Measurements from ENCODE around the gene GGT5.

DNA sequence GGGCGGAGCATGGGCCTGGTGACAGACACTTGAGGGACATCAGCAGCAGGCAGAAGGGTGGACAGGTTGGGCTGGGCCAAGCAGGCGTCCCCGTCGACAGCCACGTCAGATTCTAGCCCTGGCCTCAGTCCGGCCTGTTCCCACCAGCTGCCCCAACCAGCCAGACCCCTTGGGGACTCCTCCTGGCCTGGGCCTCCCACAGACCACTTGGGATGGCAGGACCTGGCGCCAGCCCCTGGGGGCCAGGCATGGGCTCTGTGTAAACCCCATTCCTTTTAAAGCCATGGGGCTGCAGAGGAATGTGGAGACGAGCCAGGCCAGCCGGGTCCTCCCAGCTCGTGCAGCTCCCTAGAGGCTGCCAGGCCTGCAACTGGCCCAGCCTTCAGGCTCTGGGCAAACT, 68.3 kb downstream of the GGT5 start:
- TF ChIP-seq POLR2A (IDR thresholded peaks at IDR 0.05), result no peak
- TF ChIP-seq CTCF (IDR thresholded peaks at IDR 0.05 in 4 of 5, conservative IDR thresholded peaks at IDR 0.05 in 1 of 5), result no peak
